Fibroblast of gingiva (primary cell): ENCODE results near the gene ARIH1.
"Not testable (repeated sequence)": the region's sequence is repeated elsewhere in the genome, so short reads cannot be mapped to it uniquely, and the experiment has no call there.

Experiments
- DNase-seq: peaks from one replicate; pipeline ENCODE4 v3.0.0-alpha.2; 2011; ENCODE audit warnings: low read depth

Gene ARIH1

DNA sequence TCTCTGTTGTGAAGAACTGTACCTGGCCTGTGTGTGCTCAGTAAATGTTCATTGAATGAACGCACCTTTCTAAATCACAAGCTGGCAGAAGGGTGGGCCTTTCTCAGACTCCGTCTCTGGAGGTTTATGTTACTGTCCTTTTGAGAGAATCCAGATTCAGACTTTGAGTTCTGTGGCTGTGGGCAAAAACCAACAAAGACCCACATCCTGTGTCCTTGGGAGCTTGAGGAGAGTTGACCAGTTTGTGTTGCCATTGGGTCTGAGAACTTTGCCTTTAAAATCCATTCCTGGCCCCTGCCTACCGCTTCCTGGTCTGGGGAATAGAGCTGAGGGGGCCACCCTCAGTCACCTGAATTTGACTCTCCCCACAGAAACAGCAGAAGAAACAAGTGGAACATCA is 134.0 kb downstream of the ARIH1 start:
- not testable (repeated sequence) for DNase-seq

DNA sequence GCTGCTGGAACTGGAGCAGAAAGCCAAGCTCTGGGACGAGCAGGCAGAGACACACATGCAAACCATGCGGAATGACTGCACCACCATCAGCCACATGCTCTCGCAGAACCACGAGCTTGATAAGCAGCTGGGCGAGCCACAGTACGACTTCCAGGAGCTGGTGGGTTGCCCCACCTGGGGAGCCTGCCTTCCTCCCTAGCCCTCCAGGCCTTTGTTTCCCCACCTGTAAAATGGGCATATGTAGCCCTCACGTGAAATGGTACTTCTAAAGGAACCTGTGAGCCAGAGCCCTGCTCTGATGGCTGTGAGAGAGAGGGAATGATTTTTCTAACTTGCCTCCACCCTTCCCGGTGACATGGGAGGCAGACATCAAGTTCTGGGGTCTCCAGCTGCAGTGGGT is 135.7 kb downstream of the ARIH1 start:
- DNase-seq: no peak

- DNase-seq: not testable (repeated sequence)
Observed at GRCh38 chr15:72612324-72612723, 138.2 kb downstream of the ARIH1 start.

GRCh38 chr15:72614810-72615532 is 140.8 kb downstream of the ARIH1 start:
- no peak for DNase-seq

DNA sequence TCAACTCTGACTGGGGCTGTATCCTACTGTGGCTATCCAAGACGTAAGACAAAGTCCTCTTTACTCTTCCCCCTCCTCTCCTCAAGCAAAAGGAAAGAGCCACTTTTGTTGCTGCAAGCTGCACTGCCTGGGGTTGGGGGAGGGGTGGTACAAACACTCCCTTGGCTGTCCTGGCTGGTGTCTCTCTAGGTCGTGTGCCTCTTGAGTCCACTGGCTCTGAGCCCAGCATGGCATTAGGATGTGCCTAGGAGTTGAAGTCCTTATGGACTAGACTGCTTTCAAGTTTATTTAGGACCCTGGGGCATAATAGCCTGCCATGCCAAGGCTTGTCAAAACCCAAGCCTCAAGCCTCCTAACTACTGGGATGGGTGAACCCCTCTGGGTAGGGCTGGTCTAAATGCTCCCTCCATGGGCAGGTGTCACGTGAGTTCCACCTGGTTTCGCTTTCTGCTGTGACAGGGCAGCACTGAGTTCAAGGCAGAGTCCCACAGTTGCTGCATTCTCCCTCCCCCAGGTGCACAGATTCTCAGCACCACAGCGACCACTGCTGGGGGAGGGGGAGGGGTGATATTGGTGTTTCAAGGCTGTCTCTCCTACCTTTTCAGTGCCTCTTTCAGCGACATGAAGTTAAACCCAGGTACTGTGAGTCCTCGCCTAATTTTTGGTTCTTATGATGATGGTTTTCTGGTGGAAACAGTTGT is 141.6 kb downstream of the ARIH1 start:
- not testable (repeated sequence) for DNase-seq

- no peak for DNase-seq
Observed at GRCh38 chr15:72616491-72617210, 142.5 kb downstream of the ARIH1 start.

DNA sequence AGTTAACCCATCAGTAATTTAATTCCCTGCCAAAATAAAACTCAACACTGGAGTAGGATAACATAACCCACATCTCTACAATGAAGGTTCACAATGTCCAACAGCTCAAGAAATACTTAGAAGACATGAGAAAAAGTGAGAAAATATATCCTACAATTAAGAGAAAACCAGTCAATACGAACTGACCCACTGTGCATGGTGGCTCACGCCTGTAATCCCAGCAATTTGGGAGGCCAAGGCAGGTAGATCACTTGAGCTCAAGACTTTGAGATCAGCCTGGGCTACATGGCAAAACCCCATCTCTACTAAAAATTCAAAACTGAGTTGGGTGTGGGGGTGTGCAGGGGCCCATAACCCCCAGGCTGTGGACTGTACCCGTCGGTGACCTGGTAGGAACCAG is 149.7 kb downstream of the ARIH1 start:
- not testable (repeated sequence) for DNase-seq

- not testable (repeated sequence) for DNase-seq
Observed at GRCh38 chr15:72626153-72626552, 152.0 kb downstream of the ARIH1 start.

- not testable (repeated sequence) for DNase-seq
Observed at GRCh38 chr15:72628249-72629067, 154.3 kb downstream of the ARIH1 start.

DNA sequence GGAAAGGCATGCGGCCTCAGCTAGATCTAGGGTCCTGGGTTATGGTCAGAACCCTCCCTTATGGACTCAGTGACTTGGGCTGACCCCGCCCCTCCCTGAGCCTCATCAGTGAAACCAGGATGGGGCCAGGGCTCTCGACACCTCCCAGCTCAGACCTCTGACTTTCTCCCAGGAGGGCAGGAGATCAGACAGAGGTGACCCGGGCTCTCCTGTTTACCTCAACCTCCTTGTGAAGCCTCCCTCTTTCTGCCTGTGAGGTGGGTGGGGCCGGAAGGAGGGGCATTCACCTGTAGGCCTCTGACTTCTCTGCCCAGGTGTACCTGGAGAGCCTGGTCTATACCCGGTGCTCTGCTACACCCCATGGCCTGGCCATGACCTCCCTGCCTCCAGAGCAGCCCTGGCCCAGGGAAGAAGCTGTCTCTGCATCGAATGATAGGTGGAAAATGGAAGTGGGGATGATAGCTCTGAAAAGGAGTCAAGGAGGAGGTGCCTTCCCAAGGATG is 155.0 kb downstream of the ARIH1 start:
- DNase-seq: not testable (repeated sequence)

- DNase-seq: peak; percentile 85
Observed at GRCh38 chr15:72636519-72637282, 162.6 kb downstream of the ARIH1 start.

- not testable (repeated sequence) for DNase-seq
Observed at GRCh38 chr15:72639759-72640483, 165.8 kb downstream of the ARIH1 start.

GRCh38 chr15:72642271-72642670 is 168.1 kb downstream of the ARIH1 start:
- not testable (repeated sequence) for DNase-seq

DNA sequence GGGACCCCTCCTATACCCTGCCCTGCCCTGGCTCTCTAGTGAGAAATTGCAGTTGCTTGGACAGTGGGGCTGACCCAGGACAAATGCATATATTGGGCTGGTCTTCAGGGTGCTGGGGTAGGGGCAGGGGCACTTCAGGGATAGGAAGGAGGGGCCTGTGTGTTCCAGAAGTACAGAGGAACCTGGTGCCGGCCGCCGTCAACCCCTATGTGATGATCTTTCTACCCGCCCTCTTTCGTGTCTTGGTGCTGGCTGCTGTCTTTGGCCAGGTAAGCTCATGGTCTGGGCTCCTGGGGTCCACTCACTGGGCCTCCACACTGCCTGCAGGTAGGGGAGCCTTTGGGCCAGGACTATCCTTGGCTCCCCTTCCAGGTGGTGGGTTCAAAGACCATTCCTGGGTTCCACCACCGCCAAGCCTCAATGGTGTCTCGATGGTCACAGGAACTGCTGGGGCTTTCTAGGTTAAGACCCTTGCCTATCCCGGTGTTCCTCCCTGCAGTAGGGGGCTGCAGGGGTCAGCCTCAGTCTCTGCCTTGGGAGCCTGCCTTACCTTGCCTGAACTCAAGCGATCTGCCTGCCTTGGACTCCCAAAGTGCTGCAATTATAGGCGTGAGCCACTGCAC is 174.6 kb downstream of the ARIH1 start:
- DNase-seq: not testable (repeated sequence)
